Heart left ventricle (tissue), 16 donors: ENCODE measurements around the gene TJP3. TPM values are rescaled to one million over a fixed set of nuclear protein-coding genes. Genes with fewer than 3 reads are reported as not detected.

Source experiments
- ATAC-seq, 4 donors: fragments of 200-7000 bp; cut with Tn5 transposase; one replicate each; pipeline ENCODE4 v1.9.1; 2020 to 2022; ENCODE audit warnings: moderate library complexity in 4 of 4, mild to moderate bottlenecking in 3 of 4, moderate number of reproducible peaks in 1 of 4
- DNase-seq, 5 donors: peaks; one replicate each; pipeline ENCODE4 v3.0.0-alpha.2; 2020
- H3K27ac ChIP-seq, 12 donors: fragments of 200-600 bp; sonication (generic) in 4 of 12; one replicate each; pipeline versions ENCODE4 v1.5.0 to v1.8.0; 2016 to 2022; ENCODE audit warnings: mild to moderate bottlenecking in 2 of 12
- H3K27me3 ChIP-seq, 9 donors: fragments of 200-600 bp; sonication (generic) in 2 of 9; one replicate each; pipeline versions ENCODE4 v1.5.1 to v1.8.0; 2016 to 2022; ENCODE audit warnings: mild to moderate bottlenecking in 3 of 9
- H3K36me3 ChIP-seq, 9 donors: fragments of 200-600 bp; sonication (generic) in 2 of 9; one replicate each; pipeline versions ENCODE4 v1.5.0 to v1.8.0; 2018 to 2022; ENCODE audit warnings: mild to moderate bottlenecking in 2 of 9
- H3K4me1 ChIP-seq, 12 donors: fragments of 200-600 bp; sonication (generic) in 4 of 12; one replicate each; pipeline versions ENCODE4 v1.5.0 to v1.8.0; 2016 to 2022; ENCODE audit warnings: mild to moderate bottlenecking in 3 of 12
- H3K4me3 ChIP-seq, 12 donors: fragments of 200-600 bp; sonication (generic) in 4 of 12; one replicate each; pipeline versions ENCODE4 v1.5.0 to v1.8.0; 2017 to 2022; ENCODE audit warnings: mild to moderate bottlenecking in 9 of 12, moderate library complexity in 4 of 12
- H3K9me3 ChIP-seq, 12 donors: fragments of 200-600 bp; sonication (generic) in 4 of 12; one replicate each; pipeline versions ENCODE4 v1.5.0 to v1.8.0; 2016 to 2022; ENCODE audit warnings: mild to moderate bottlenecking in 1 of 12
- CTCF ChIP-seq, 12 donors: fragments of 200-600 bp; sonication (generic) in 4 of 12; IDR thresholded peaks; one replicate each; pipeline versions ENCODE4 v1.5.0 to v1.8.0; 2018 to 2022; ENCODE audit warnings: antibody characterized with exemption in 12 of 12, mild to moderate bottlenecking in 5 of 12
- POLR2A ChIP-seq, 2 donors: fragments of 450-650 bp; IDR thresholded peaks; one replicate each; pipeline ENCODE4 v1.6.1; 2017; ENCODE audit warnings: antibody characterized with exemption in 2 of 2, mild to moderate bottlenecking in 2 of 2, moderate library complexity in 2 of 2
- WGBS, 4 donors: extraction: QIAGEN DNeasy Blood & Tissue Kit in 2 of 4; methylation state at CpG; one replicate each; pipeline versions ENCODE4 v1.1.5 to v1.1.7; 2013 to 2018; 5-methylcytosine and 5-hydroxymethylcytosine counted together
- intact Hi-C, 10 donors: fragments of 100-400 bp; cut with DNase I; formaldehyde crosslinking; loops; one replicate each; pipeline versions ENCODE4 v1.11.1 to v1.14.2; 2022
- polyA plus RNA-seq, 2 donors: library from polyadenylated mRNA; stranded (reverse); fragments of 200-250 nt; gene quantifications; one replicate each; pipeline ENCODE4 v1.2.3, GENCODE V29; 2013
- total RNA-seq, 9 donors: library from RNA; depleted of rRNA in 2 of 9; stranded (reverse); fragments of >200 nt in 2 of 9; fragmentation: NEBNext Ultra II Directional in 3 of 9; extraction: Animal tissue kit (Norgen Biotek cat#: 25700) in 3 of 9; gene quantifications; one replicate each; pipeline versions ENCODE4 v1.1.0 to v1.2.4, GENCODE V29; 2016 to 2023
- donor health status: ischemic (EF 13 %, LVEDD 7.1; RV severe dilation, severe dysfunction).
- donor health status: healthy with polysubstance abuse.
- donor health status: DM: no; HTN: yes; CAD: no.
- donor health status: DM: no; HTN: no; CAD: no.
- donor health status: ischemic (EF 25% LVEDD 6.9; RV normal size, moderate dysfunction).
- donor health status: ischemic (EF 25% LVEDD 5.7; RV mildly dilated, moderate dysfunction).
- donor health status: healthy.
- donor health status: DM: yes; HTN: yes; CAD: no.
- donor health status: ischemic (EF 35%, LVEDD 5.7; RV mildly dilated, moderate dysfunction).
- donor health status: nonischemic (EF 11% LVEDD 7.7; RV severe dilation, severe dysfunction).
- donor health status: DM: yes; HTN: yes; CAD: no.
- donor health status: PGD.
- donor health status: ischemic (EF 29% LVEDD 5.4; RV normal size, mild dysfunction).
- donor health status: nonischemic (EF 23%, LVEDD 6.1; RV moderate dilation, normal function).

TJP3 gene
- total and polyA plus RNA-seq, 11 donors, result 0.06 to 0.48 (median 0.41) TPM; not detected in 8

DNA sequence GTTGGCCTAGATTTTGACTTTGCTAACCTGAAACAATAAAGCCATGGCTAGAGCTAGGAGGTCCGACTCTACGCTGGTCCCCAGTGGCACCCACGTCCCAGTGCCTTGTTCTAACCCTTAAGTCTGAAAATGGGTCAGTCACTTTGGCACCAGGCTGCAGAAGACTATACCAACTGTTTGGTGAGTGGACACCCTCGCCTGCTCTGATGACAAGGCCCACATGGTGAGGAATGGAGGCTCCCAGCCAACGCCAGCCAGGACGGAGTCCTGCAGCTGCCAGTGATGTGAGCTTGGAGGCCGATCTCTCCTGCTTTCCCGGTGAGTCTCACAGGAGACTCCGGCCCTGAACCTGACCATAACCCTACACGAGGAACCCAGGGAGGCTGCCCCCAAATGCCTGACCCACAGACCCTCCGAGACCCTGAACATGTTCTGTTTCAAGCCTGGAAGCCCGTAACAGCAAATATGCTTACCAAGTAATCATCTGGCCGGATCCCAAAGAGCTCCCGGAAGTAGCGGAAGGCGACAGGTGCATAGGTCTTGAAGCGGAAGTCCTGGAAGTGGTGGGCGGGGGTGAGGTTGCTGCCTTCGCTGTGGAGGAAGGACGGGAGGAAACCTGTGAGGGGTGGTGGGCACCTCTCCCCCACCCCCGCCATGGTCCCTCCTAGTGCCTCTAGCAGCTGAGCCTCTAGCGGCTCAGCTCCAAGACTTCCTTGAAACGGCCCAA is 47.5 kb upstream of the TJP3 start:
- intact Hi-C loops, result loop anchor here in 5 of 10 donors (10.0 kb wide), 2 partner anchors 164 to 544 kb away; no protein-coding TSS in a partner anchor
- no peak overlapping the region for H3K4me3 ChIP-seq
- no peaks in the 10 kb centered on the region for H3K9me3 ChIP-seq
- peaks cover 0 to 6% (median 2%) of the 10 kb centered on the region in 12 donors for H3K4me1 ChIP-seq
- peaks cover 0 to 97% (median 80%) of the 10 kb centered on the region in 9 donors for H3K36me3 ChIP-seq
- no peaks in the 10 kb centered on the region for H3K27me3 ChIP-seq
- 74 to 84% (median 76%) methylated on average over 20 to 23 of the region's 23 CpGs for WGBS, 4 donors
- peak overlapping the region in 1 of 12 donors; percentile 10 for H3K27ac ChIP-seq
- TF ChIP-seq CTCF (IDR thresholded peaks at IDR 0.05), result no peak
- TF ChIP-seq POLR2A (IDR thresholded peaks at IDR 0.05), result no peak
- DNase-seq, result no peak
- peak in 1 of 4 donors; percentile 10 for ATAC-seq

DNA sequence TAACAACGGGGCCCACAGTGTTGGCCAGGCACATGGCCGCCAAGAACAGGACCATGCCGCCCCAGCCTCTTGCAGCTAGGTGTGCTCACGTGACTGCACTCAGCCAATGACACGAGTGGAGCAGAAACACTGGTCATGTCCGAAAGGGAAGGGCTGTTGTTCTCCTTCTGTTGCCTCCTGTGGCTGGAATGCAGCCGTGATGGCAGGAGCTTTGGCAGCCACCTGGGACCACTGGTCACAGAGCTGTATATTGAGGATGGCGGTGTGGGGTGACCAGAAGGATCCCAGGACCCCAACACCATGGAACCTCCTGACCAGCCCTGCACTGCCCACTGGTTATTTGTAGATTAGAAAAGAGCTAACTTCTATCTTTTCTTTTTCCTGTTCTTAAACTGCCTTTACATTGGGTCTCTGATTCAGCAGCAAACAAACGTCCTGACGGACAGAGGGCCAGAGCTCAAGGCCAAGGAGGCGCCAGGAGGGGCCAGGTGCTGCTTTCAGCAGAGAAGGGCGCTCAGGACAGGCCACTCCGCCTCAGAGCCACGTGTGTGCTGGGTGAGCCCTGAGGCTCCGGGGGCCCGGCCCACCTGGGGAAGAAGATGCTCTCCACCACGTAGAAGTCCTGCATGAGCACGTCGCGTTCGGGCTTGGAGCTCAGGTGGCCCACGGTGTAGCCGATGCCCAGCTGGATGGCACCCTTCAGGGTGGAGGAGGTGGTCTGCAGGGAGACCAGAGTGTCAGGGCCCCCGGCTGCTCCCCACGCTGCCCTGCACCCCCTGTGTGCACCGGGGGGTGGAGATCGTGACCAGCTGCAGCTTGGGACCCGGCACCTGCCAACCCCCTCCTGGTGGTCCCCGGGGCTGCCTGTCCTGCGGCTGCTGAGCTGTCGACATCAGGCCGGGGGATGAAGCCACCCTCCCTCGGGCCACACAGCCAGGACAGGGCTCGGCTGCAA is 46.6 kb upstream of the TJP3 start:
- DNase-seq, result no peak
- Histone ChIP-seq H3K4me1 (peaks cover 0 to 11% (median 8%) of the 10 kb centered on the region in 12 donors), H3K27me3 (no peaks in the 10 kb centered on the region), H3K4me3 (no peak overlapping the region), H3K36me3 (peaks cover 0 to 88% (median 71%) of the 10 kb centered on the region in 9 donors), H3K9me3 (no peaks in the 10 kb centered on the region), H3K27ac (peak overlapping the region in 1 of 12 donors; percentile 10)
- TF ChIP-seq CTCF (IDR thresholded peaks at IDR 0.05), result no peak
- no peak for TF ChIP-seq POLR2A (IDR thresholded peaks at IDR 0.05)
- 93 to 96% (median 95%) methylated on average over 20 to 34 of the region's 34 CpGs for WGBS, 4 donors
- intact Hi-C loops, result loop anchor here in 5 of 10 donors (10.0 kb wide), 2 partner anchors 163 to 543 kb away; no protein-coding TSS in a partner anchor
- ATAC-seq, result no peak

- WGBS, 4 donors, result 94 to 97% (median 94%) methylated on average over 18 of the region's 18 CpGs
- intact Hi-C loops, result loop anchor here in 5 of 10 donors (2.0 to 10.0 kb wide), 3 partner anchors 37 to 541 kb away; partner anchors contain the start of gene PIP5K1C (in 1 of the 5)
- no peak for ATAC-seq
Observed at GRCh38 chr19:3663838-3664237, 44.3 kb upstream of the TJP3 start.

More at GRCh38 chr19:3663838-3664237, 44.3 kb upstream of the TJP3 start:
- Histone ChIP-seq H3K27me3 (no peaks in the 10 kb centered on the region), H3K4me3 (no peak overlapping the region), H3K27ac (no peak overlapping the region), H3K36me3 (peaks cover 0 to 70% (median 59%) of the 10 kb centered on the region in 9 donors), H3K9me3 (no peaks in the 10 kb centered on the region), H3K4me1 (peaks cover 0 to 33% (median 16%) of the 10 kb centered on the region in 12 donors)
- no peak for DNase-seq
- TF ChIP-seq CTCF (IDR thresholded peaks at IDR 0.05), result no peak
- TF ChIP-seq POLR2A (IDR thresholded peaks at IDR 0.05), result no peak
